SK-N-SH (cell line): ENCODE measurements around the gene IRF1.

ENCODE experiments used
- EP300 ChIP-seq, 2 experiments: IDR thresholded peaks; 2 replicates each; pipeline versions ENCODE4 v1.4.0 to v1.6.1; 2012; ENCODE audit warnings: borderline replicate concordance in 1 of 2, low read depth in 1 of 2, low read length in 1 of 2
- EZH2phosphoT487 ChIP-seq: fragments of 200-600 bp; sonication (generic); IDR thresholded peaks from 2 replicates; pipeline ENCODE4 v1.6.1; 2017; ENCODE audit warnings: low read depth, mixed run types, mild to moderate bottlenecking, antibody characterized with exemption, moderate library complexity, borderline replicate concordance
- POLR2AphosphoS5 ChIP-seq: IDR thresholded peaks from 2 replicates; pipeline ENCODE4 v1.6.1; 2012; ENCODE audit warnings: low read depth, low read length
- SMC3 ChIP-seq: IDR thresholded peaks from 2 replicates; pipeline ENCODE4 v1.6.1; 2012; ENCODE audit warnings: low read depth, low read length, improper control_type of control experiment
- TF ChIP-seq, protein P1 (sequence below): fragments of 200-600 bp; sonication (generic); IDR thresholded peaks from 2 replicates; pipeline ENCODE4 v1.6.1; 2017; ENCODE audit warnings: antibody characterized with exemption, mild to moderate bottlenecking, moderate library complexity
- TF ChIP-seq, protein P2 (sequence below): IDR thresholded peaks from 2 replicates; pipeline ENCODE4 v1.4.0; 2012; ENCODE audit warnings: low read depth

DNA sequence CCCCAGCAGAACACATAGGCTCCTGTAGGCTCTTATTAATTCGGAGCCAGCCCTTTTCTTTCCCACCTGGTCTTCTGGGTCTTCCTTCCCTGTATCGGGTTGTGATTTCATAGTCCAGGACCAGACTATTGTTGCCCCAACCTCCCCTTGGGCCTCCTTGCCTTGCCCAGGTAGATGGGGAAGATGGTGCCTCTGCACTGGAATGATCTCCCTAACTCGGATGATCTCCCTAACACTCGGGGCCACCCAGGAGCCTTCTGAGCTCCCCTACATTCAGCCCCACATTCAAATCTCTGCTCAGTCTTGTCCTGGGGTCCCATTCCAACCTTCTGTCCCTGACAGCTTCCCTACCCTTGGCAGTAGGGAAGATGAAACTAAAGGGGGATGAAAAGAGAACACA, 2.7 kb upstream of the IRF1 start:
- TF ChIP-seq POLR2AphosphoS5, result no peak
- TF ChIP-seq, protein P1, sequence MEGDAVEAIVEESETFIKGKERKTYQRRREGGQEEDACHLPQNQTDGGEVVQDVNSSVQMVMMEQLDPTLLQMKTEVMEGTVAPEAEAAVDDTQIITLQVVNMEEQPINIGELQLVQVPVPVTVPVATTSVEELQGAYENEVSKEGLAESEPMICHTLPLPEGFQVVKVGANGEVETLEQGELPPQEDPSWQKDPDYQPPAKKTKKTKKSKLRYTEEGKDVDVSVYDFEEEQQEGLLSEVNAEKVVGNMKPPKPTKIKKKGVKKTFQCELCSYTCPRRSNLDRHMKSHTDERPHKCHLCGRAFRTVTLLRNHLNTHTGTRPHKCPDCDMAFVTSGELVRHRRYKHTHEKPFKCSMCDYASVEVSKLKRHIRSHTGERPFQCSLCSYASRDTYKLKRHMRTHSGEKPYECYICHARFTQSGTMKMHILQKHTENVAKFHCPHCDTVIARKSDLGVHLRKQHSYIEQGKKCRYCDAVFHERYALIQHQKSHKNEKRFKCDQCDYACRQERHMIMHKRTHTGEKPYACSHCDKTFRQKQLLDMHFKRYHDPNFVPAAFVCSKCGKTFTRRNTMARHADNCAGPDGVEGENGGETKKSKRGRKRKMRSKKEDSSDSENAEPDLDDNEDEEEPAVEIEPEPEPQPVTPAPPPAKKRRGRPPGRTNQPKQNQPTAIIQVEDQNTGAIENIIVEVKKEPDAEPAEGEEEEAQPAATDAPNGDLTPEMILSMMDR, result no peak
- TF ChIP-seq EP300 (IDR thresholded peaks at IDR 0.05; ENCODE audit: borderline replicate concordance in 1 of 2, low read depth in 1 of 2, low read length in 1 of 2), result no peak
- TF ChIP-seq, protein P2, sequence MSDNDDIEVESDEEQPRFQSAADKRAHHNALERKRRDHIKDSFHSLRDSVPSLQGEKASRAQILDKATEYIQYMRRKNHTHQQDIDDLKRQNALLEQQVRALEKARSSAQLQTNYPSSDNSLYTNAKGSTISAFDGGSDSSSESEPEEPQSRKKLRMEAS, result no peak
- TF ChIP-seq EZH2phosphoT487, result no peak
- no peak for TF ChIP-seq SMC3
